H1 (cell line): ENCODE results near the gene PGLYRP2. TPM values are rescaled to one million over a fixed set of nuclear protein-coding genes. Genes with fewer than 3 reads are reported as not detected.

ENCODE experiments used
- microRNA counts: library from miRNA; unstranded; fragments of <30 nt; microRNA quantifications from one replicate; lab custom pipeline; 2015
- microRNA-seq, 2 experiments: library from miRNA; unstranded; fragments of <30 nt; microRNA quantifications; one replicate each; pipeline versions ENCODE4 to v1.2.0, GENCODE V29; 2016 to 2020; ENCODE audit warnings: borderline microRNAs expressed in 2 of 2, borderline number of aligned reads in 2 of 2, borderline replicate concordance in 1 of 2
- polyA plus RNA-seq, 7 experiments: library from polyadenylated mRNA; depleted of rRNA in 3 of 7; stranded (reverse) in 5 of 7; unstranded in 2 of 7; fragments of >200 nt in 5 of 7; fragments of 200-250 nt in 2 of 7; gene quantifications; 1 replicate in 5 of 7; 2 replicates in 1 of 7; 4 replicates in 1 of 7; pipeline versions ENCODE4 v1.2.1 to v1.2.3, GENCODE V29; 2011 to 2013; ENCODE audit warnings: missing spikeins in 2 of 7, mixed read lengths in 2 of 7
- small RNA-seq: library from polyadenylated mRNA; stranded (forward); fragments of <200 nt; extraction: miRNeasy Mini kit (QIAGEN cat#:217004); gene quantifications from one replicate; pipeline ENCODE3, GENCODE V24; 2013; ENCODE audit not compliant: insufficient read depth
- total RNA-seq: library from RNA; stranded (reverse); fragmentation: NEBNext Ultra II Directional; extraction: Animal tissue kit (Norgen Biotek cat#: 25700); gene quantifications from 2 replicates; pipeline ENCODE4 v1.2.1, GENCODE V29; 2021

PGLYRP2 gene
- total and polyA plus RNA-seq, 2 of the 8 experiments (the other 6 are each of a cell fraction or from before 2014, with no cell fraction given) = not detected

MicroRNAs encoded within 50 kb of the gene (microRNA counts, 767-probe panel; counts per million panel counts)
- microRNA hsa-miR-1470 (lab: Ali Mortazavi, UCI) = 879 counts per million, percentile 95 among the panel's probes with 10 or more counts

Small RNAs within 50 kb of the gene (microRNA-seq; reads per million reads assigned to microRNA genes)
- 0 reads per million in 2 experiments for gene MIR1470

Small RNAs within 50 kb of the gene (small RNA-seq; reads per million reads assigned to genes)
- gene MIR1470 = not detected

Other genes with a start within 250 kb of the PGLYRP2 start
- gene EPHX3, start 247.1 kb downstream of the PGLYRP2 start, total RNA-seq = 30.2 and 30.9 TPM in 2 replicates
- 47.6 and 67.5 TPM in 2 replicates for gene EPHX3, start 247.1 kb downstream of the PGLYRP2 start, polyA plus RNA-seq (2011; rRNA removed)
- gene BRD4, start 147.0 kb downstream of the PGLYRP2 start, total RNA-seq = 144 and 146 TPM in 2 replicates
- 14.1 and 17.6 TPM in 2 replicates for gene BRD4, start 147.0 kb downstream of the PGLYRP2 start, polyA plus RNA-seq (2011; rRNA removed)
- 41.0 and 41.3 TPM in 2 replicates for gene AKAP8, start 99.7 kb downstream of the PGLYRP2 start, total RNA-seq
- gene AKAP8, start 99.7 kb downstream of the PGLYRP2 start, polyA plus RNA-seq (2011; rRNA removed) = 17.0 and 20.8 TPM in 2 replicates
- gene AKAP8L, start 60.5 kb downstream of the PGLYRP2 start, total RNA-seq = 127 and 138 TPM in 2 replicates
- gene AKAP8L, start 60.5 kb downstream of the PGLYRP2 start, polyA plus RNA-seq (2011; rRNA removed) = 75.1 and 149 TPM in 2 replicates
- gene WIZ, start 29.5 kb downstream of the PGLYRP2 start, total RNA-seq = 33.2 and 34.4 TPM in 2 replicates
- 12.5 and 22.7 TPM in 2 replicates for gene WIZ, start 29.5 kb downstream of the PGLYRP2 start, polyA plus RNA-seq (2011; rRNA removed)
- 0.19 TPM in 2 replicates for gene RASAL3, start 15.0 kb downstream of the PGLYRP2 start, total RNA-seq
- 0.63 and 2.4 TPM in 2 replicates for gene RASAL3, start 15.0 kb downstream of the PGLYRP2 start, polyA plus RNA-seq (2011; rRNA removed)
- not detected in 2 replicates for gene CYP4F22, start 29.0 kb upstream of the PGLYRP2 start, total RNA-seq
- not detected in 2 replicates for gene CYP4F22, start 29.0 kb upstream of the PGLYRP2 start, polyA plus RNA-seq (2011; rRNA removed)
- gene CYP4F8, start 135.7 kb upstream of the PGLYRP2 start, total RNA-seq = not detected in 2 replicates
- gene CYP4F8, start 135.7 kb upstream of the PGLYRP2 start, polyA plus RNA-seq (2011; rRNA removed) = not detected in 2 replicates
- not detected in 2 replicates for gene CYP4F3, start 161.4 kb upstream of the PGLYRP2 start, total RNA-seq
- gene CYP4F3, start 161.4 kb upstream of the PGLYRP2 start, polyA plus RNA-seq (2011; rRNA removed) = not detected in 2 replicates
- gene CYP4F12, start 193.6 kb upstream of the PGLYRP2 start, total RNA-seq = not detected in 2 replicates
- not detected in 2 replicates for gene CYP4F12, start 193.6 kb upstream of the PGLYRP2 start, polyA plus RNA-seq (2011; rRNA removed)
- not detected in 2 replicates for gene OR10H2, start 248.5 kb upstream of the PGLYRP2 start, total RNA-seq
- gene OR10H2, start 248.5 kb upstream of the PGLYRP2 start, polyA plus RNA-seq (2011; rRNA removed) = not detected in 2 replicates